Measurements from ENCODE around the gene CUL5.

DNA sequence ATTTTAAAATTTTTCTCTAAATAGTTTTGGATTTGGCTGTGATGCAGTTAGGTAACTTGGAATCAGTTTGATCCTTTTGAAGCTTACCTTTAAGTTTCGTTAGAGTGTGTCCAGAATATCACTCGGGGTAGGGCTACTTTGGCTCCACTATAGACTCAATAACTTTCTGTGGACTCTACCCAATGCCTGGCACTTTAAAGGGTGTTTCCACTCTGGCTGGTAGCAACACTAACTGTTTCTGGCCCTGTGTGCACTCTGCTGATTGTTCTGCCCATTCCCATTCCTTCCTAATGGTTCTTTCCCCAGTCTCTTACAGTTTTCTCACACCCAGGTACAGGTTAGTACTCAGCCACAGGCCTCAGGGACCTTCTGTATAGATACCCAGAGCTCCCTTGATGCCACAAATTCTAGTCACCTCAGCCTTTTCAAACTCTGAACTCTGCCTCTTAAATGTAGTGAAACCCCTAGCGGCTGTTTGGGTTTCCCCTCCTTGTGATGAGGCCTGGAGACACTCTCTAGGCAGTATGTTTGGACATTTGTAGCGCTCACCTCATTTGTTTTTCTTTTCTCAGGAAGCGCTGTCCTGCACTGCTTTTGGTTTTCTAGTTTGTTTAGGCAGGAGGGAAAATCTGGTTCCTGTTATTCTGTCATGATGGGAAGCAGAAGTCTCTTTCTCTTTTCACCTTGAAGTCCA lies 16.8 kb downstream of the CUL5 start:
- TF ChIP-seq, protein P1, sequence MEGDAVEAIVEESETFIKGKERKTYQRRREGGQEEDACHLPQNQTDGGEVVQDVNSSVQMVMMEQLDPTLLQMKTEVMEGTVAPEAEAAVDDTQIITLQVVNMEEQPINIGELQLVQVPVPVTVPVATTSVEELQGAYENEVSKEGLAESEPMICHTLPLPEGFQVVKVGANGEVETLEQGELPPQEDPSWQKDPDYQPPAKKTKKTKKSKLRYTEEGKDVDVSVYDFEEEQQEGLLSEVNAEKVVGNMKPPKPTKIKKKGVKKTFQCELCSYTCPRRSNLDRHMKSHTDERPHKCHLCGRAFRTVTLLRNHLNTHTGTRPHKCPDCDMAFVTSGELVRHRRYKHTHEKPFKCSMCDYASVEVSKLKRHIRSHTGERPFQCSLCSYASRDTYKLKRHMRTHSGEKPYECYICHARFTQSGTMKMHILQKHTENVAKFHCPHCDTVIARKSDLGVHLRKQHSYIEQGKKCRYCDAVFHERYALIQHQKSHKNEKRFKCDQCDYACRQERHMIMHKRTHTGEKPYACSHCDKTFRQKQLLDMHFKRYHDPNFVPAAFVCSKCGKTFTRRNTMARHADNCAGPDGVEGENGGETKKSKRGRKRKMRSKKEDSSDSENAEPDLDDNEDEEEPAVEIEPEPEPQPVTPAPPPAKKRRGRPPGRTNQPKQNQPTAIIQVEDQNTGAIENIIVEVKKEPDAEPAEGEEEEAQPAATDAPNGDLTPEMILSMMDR (IDR thresholded peaks at IDR 0.05), result no peak
- no peak for TF ChIP-seq EP300 (IDR thresholded peaks at IDR 0.05)
